Stimulated activated naive B cell treated with anti-CD40 and anti-IgM and Interleukin-4, amounts not matched to agents 10 μg/mL and 1 μg/mL and 100 μg/mL, for 72 hours (primary cell): Measurements from ENCODE around the gene SERBP1.
"Not testable (repeated sequence)": the region's sequence is repeated elsewhere in the genome, so short reads cannot be mapped to it uniquely, and the experiment has no call there.

ENCODE experiments used
- ATAC-seq, 2 donors: fragments of 150-1000 bp; cut with Tn5 transposase; replicated peaks; 2 replicates each; pipeline ENCODE4 v1.10.0; 2021; ENCODE audit warnings: moderate library complexity in 1 of 2
- DNase-seq: peaks from one replicate; pipeline ENCODE4 v3.0.0; 2021
- H3K27ac Mint-ChIP-seq: one replicate; pipeline ENCODE4 v1.8.0; 2022; ENCODE audit warnings: mild to moderate bottlenecking, mixed read lengths
- H3K27me3 Mint-ChIP-seq, 2 donors: one replicate each; pipeline ENCODE4 v1.8.0; 2022; ENCODE audit warnings: mixed read lengths in 2 of 2
- H3K36me3 Mint-ChIP-seq, 2 donors: one replicate each; pipeline ENCODE4 v1.8.0; 2022; ENCODE audit warnings: mixed read lengths in 2 of 2, mild to moderate bottlenecking in 1 of 2
- H3K4me1 Mint-ChIP-seq, 2 donors: one replicate each; pipeline ENCODE4 v1.8.0; 2022; ENCODE audit warnings: mixed read lengths in 2 of 2, mild to moderate bottlenecking in 1 of 2
- H3K4me3 Mint-ChIP-seq, 2 donors: one replicate each; pipeline ENCODE4 v1.8.0; 2022; ENCODE audit warnings: mild to moderate bottlenecking in 2 of 2, mixed read lengths in 2 of 2, moderate library complexity in 1 of 2
- H3K9me3 Mint-ChIP-seq, 2 donors: one replicate each; pipeline ENCODE4 v1.8.0; 2022; ENCODE audit warnings: mixed read lengths in 2 of 2, mild to moderate bottlenecking in 1 of 2

The SERBP1 gene

GRCh38 chr1:67431869-67432578 lies 1.8 kb upstream of the SERBP1 start:
- Mint-ChIP-seq H3K36me3 (peaks cover 28 to 31% of the 10 kb centered on the region in 2 donors), H3K27me3 (no peaks in the 10 kb centered on the region), H3K4me3 (peak overlapping the region; percentile 84 to 99), H3K4me1 (peaks cover 26 to 43% of the 10 kb centered on the region in 2 donors), H3K27ac (peak overlapping the region; percentile 95), H3K9me3 (no peaks in the 10 kb centered on the region)
- no peak for DNase-seq
- ATAC-seq: no peak

GRCh38 chr1:67431156-67431765 lies 1.1 kb upstream of the SERBP1 start:
- no peak for DNase-seq
- Mint-ChIP-seq H3K27ac (peak overlapping the region; percentile 100), H3K4me1 (peaks cover 24 to 45% of the 10 kb centered on the region in 2 donors), H3K36me3 (peaks cover 30 to 33% of the 10 kb centered on the region in 2 donors), H3K9me3 (no peaks in the 10 kb centered on the region), H3K4me3 (peak overlapping the region; percentile 99), H3K27me3 (no peaks in the 10 kb centered on the region)
- no peak for ATAC-seq

GRCh38 chr1:67429528-67430357 lies 459 bp downstream of the SERBP1 start:
- Mint-ChIP-seq H3K4me3 (peak overlapping the region; percentile 99), H3K4me1 (peaks cover 24 to 51% of the 10 kb centered on the region in 2 donors), H3K9me3 (no peaks in the 10 kb centered on the region), H3K27me3 (no peaks in the 10 kb centered on the region), H3K36me3 (peaks cover 43 to 46% of the 10 kb centered on the region in 2 donors), H3K27ac (peak overlapping the region; percentile 100)
- ATAC-seq (peak; percentile 4 to 5), DNase-seq (peak; percentile 10)

- no peaks in the 10 kb centered on the region for H3K27me3 Mint-ChIP-seq
- peak overlapping the region; percentile 100 for H3K27ac Mint-ChIP-seq
- DNase-seq (peak; percentile 9), ATAC-seq (no peak)
- peaks cover 19 to 44% of the 10 kb centered on the region in 2 donors for H3K4me1 Mint-ChIP-seq
- no peaks in the 10 kb centered on the region for H3K9me3 Mint-ChIP-seq
- H3K36me3 Mint-ChIP-seq: peaks cover 46 to 50% of the 10 kb centered on the region in 2 donors
- peak overlapping the region; percentile 99 for H3K4me3 Mint-ChIP-seq
Measured at GRCh38 chr1:67429011-67429527, 1.1 kb downstream of the SERBP1 start.

- ATAC-seq (no peak), DNase-seq (no peak)
- H3K36me3 Mint-ChIP-seq: peaks cover 54 to 59% of the 10 kb centered on the region in 2 donors
- peak overlapping the region; percentile 99 for H3K4me3 Mint-ChIP-seq
- no peaks in the 10 kb centered on the region for H3K9me3 Mint-ChIP-seq
- no peak overlapping the region for H3K27ac Mint-ChIP-seq
- peaks cover 13 to 40% of the 10 kb centered on the region in 2 donors for H3K4me1 Mint-ChIP-seq
- H3K27me3 Mint-ChIP-seq: no peaks in the 10 kb centered on the region
Measured at GRCh38 chr1:67427947-67428346, 2.3 kb downstream of the SERBP1 start.

- Mint-ChIP-seq H3K9me3 (no peaks in the 10 kb centered on the region), H3K36me3 (peaks cover 59 to 64% of the 10 kb centered on the region in 2 donors), H3K4me1 (peaks cover 12 to 43% of the 10 kb centered on the region in 2 donors), H3K4me3 (peak overlapping the region; percentile 99), H3K27me3 (no peaks in the 10 kb centered on the region), H3K27ac (no peak overlapping the region)
- DNase-seq: no peak
- ATAC-seq: no peak
Measured at GRCh38 chr1:67427465-67427864, 2.7 kb downstream of the SERBP1 start.

- Mint-ChIP-seq H3K4me3 (no peak overlapping the region), H3K4me1 (peaks cover 6 to 50% of the 10 kb centered on the region in 2 donors), H3K9me3 (no peaks in the 10 kb centered on the region), H3K27ac (no peak overlapping the region), H3K36me3 (peaks cover 52 to 57% of the 10 kb centered on the region in 2 donors), H3K27me3 (no peaks in the 10 kb centered on the region)
- ATAC-seq (no peak), DNase-seq (no peak)
Measured at GRCh38 chr1:67420835-67421492, 9.2 kb downstream of the SERBP1 start.

GRCh38 chr1:67418839-67419586 lies 11.2 kb downstream of the SERBP1 start:
- Mint-ChIP-seq H3K36me3 (peaks cover 54 to 58% of the 10 kb centered on the region in 2 donors), H3K9me3 (no peaks in the 10 kb centered on the region), H3K4me1 (peaks cover 10 to 60% of the 10 kb centered on the region in 2 donors), H3K27ac (no peak overlapping the region), H3K27me3 (no peaks in the 10 kb centered on the region), H3K4me3 (no peak overlapping the region)
- ATAC-seq (no peak), DNase-seq (no peak)

GRCh38 chr1:67417733-67418132 lies 12.5 kb downstream of the SERBP1 start:
- not testable (repeated sequence) for H3K9me3 Mint-ChIP-seq, H3K4me3 Mint-ChIP-seq, H3K27me3 Mint-ChIP-seq, DNase-seq
- peak; percentile 45 to 54 for ATAC-seq
- Mint-ChIP-seq H3K36me3 (peaks cover 49 to 56% of the 10 kb centered on the region in 2 donors), H3K27ac (peak overlapping the region; percentile 14), H3K4me1 (peaks cover 9 to 55% of the 10 kb centered on the region in 2 donors)

- no peaks in the 10 kb centered on the region for H3K9me3 Mint-ChIP-seq
- DNase-seq (no peak), ATAC-seq (no peak)
- no peak overlapping the region for H3K27ac Mint-ChIP-seq
- no peaks in the 10 kb centered on the region for H3K27me3 Mint-ChIP-seq
- H3K4me1 Mint-ChIP-seq: peaks cover 4 to 35% of the 10 kb centered on the region in 2 donors
- peaks cover 40 to 41% of the 10 kb centered on the region in 2 donors for H3K36me3 Mint-ChIP-seq
- no peak overlapping the region for H3K4me3 Mint-ChIP-seq
Measured at GRCh38 chr1:67415041-67415440, 15.2 kb downstream of the SERBP1 start.

- peaks cover 39 to 40% of the 10 kb centered on the region in 2 donors for H3K36me3 Mint-ChIP-seq
- DNase-seq: no peak
Measured at GRCh38 chr1:67414574-67414973, 15.6 kb downstream of the SERBP1 start.

GRCh38 chr1:67413101-67413500 lies 17.1 kb downstream of the SERBP1 start:
- not testable (repeated sequence) for DNase-seq, H3K9me3 Mint-ChIP-seq, H3K4me3 Mint-ChIP-seq, H3K27ac Mint-ChIP-seq, H3K27me3 Mint-ChIP-seq
- peaks cover 4 to 30% of the 10 kb centered on the region in 2 donors for H3K4me1 Mint-ChIP-seq
- H3K36me3 Mint-ChIP-seq: peaks cover 41% of the 10 kb centered on the region in 2 donors
- ATAC-seq: peak in 1 of 2 donors; percentile 43

More at GRCh38 chr1:67414574-67414973, 15.6 kb downstream of the SERBP1 start:
- peaks cover 4 to 35% of the 10 kb centered on the region in 2 donors for H3K4me1 Mint-ChIP-seq
- no peak overlapping the region for H3K4me3 Mint-ChIP-seq
- H3K27ac Mint-ChIP-seq: peak overlapping the region; percentile 28
- no peaks in the 10 kb centered on the region for H3K9me3 Mint-ChIP-seq
- no peaks in the 10 kb centered on the region for H3K27me3 Mint-ChIP-seq
- no peak for ATAC-seq

- ATAC-seq: no peak
- no peaks in the 10 kb centered on the region for H3K4me1 Mint-ChIP-seq
- no peak for DNase-seq
- peak overlapping the region; percentile 37 for H3K27ac Mint-ChIP-seq
- H3K9me3 Mint-ChIP-seq: no peaks in the 10 kb centered on the region
- H3K4me3 Mint-ChIP-seq: no peak overlapping the region
- peaks cover 14 to 17% of the 10 kb centered on the region in 2 donors for H3K36me3 Mint-ChIP-seq
- H3K27me3 Mint-ChIP-seq: no peaks in the 10 kb centered on the region
Measured at GRCh38 chr1:67408148-67408547, 22.1 kb downstream of the SERBP1 start.
